Nephron progenitor cell (in vitro differentiated cells): Measurements from ENCODE around the gene CREB5.

Experiments
- DNase-seq: peaks from one replicate; pipeline ENCODE4 v3.0.0; 2021
- H3K27ac Mint-ChIP-seq: 2 replicates; pipeline ENCODE4 v1.8.0; 2021; ENCODE audit warnings: mild to moderate bottlenecking, moderate library complexity, mixed read lengths
- H3K27me3 Mint-ChIP-seq: 2 replicates; pipeline ENCODE4 v1.8.0; 2021; ENCODE audit warnings: mild to moderate bottlenecking, low read depth, mixed read lengths; ENCODE audit not compliant: poor library complexity
- H3K36me3 Mint-ChIP-seq: 2 replicates; pipeline ENCODE4 v1.8.0; 2021; ENCODE audit warnings: low read depth, mixed read lengths
- H3K4me1 Mint-ChIP-seq: 2 replicates; pipeline ENCODE4 v1.8.0; 2021; ENCODE audit warnings: mixed read lengths
- H3K4me3 Mint-ChIP-seq: 2 replicates; pipeline ENCODE4 v1.8.0; 2021; ENCODE audit warnings: mild to moderate bottlenecking, moderate library complexity, mixed read lengths
- H3K9me3 Mint-ChIP-seq: 2 replicates; pipeline ENCODE4 v1.8.0; 2021; ENCODE audit warnings: mild to moderate bottlenecking, moderate library complexity, mixed read lengths
- CTCF ChIP-seq: fragments of 200-600 bp; sonication (generic); IDR thresholded peaks from 2 replicates; pipeline ENCODE4 v1.5.0; 2021; ENCODE audit warnings: antibody characterized with exemption

The CREB5 gene

GRCh38 chr7:28626624-28627262, 214.4 kb downstream of the CREB5 start:
- peak; percentile 68 for TF ChIP-seq CTCF
- peak; percentile 30 for DNase-seq
- peaks cover 42% of the 10 kb centered on the region for H3K4me1 Mint-ChIP-seq
- H3K9me3 Mint-ChIP-seq: no peaks in the 10 kb centered on the region
- no peaks in the 10 kb centered on the region for H3K36me3 Mint-ChIP-seq
- peaks cover 12% of the 10 kb centered on the region for H3K27me3 Mint-ChIP-seq
- no peak overlapping the region for H3K27ac Mint-ChIP-seq
- H3K4me3 Mint-ChIP-seq: no peak overlapping the region

- H3K36me3 Mint-ChIP-seq: no peaks in the 10 kb centered on the region
- peaks cover 12% of the 10 kb centered on the region for H3K27me3 Mint-ChIP-seq
Observed at GRCh38 chr7:28627263-28627653, 214.9 kb downstream of the CREB5 start.

DNA sequence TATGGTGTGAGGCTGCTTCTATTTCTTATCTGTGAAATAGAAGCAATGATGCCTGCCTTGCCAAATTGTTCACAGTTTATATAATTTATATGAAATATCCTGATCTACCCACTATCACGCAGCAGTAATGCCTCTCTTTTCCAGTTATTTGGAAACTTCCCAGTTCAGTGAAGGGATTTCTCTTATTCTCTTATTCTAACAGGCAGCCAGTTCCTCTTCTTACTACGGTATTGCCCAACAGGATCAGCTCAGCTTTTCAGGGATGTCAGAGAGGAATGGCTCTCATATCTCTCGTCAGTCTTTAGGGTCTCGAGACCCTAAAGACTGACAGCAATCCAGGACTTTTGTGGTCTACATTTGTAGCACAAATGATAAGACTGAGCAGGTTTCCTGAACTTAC, 215.6 kb downstream of the CREB5 start:
- no peaks in the 10 kb centered on the region for H3K9me3 Mint-ChIP-seq
- H3K4me3 Mint-ChIP-seq: no peak overlapping the region
- DNase-seq: no peak
- no peak for TF ChIP-seq CTCF
- peaks cover 12% of the 10 kb centered on the region for H3K27me3 Mint-ChIP-seq
- H3K27ac Mint-ChIP-seq: no peak overlapping the region
- peaks cover 42% of the 10 kb centered on the region for H3K4me1 Mint-ChIP-seq
- H3K36me3 Mint-ChIP-seq: no peaks in the 10 kb centered on the region

More at GRCh38 chr7:28627263-28627653, 214.9 kb downstream of the CREB5 start:
- Mint-ChIP-seq H3K4me3 (no peak overlapping the region), H3K9me3 (no peaks in the 10 kb centered on the region), H3K27ac (no peak overlapping the region), H3K4me1 (peaks cover 42% of the 10 kb centered on the region)
- DNase-seq: no peak
- no peak for TF ChIP-seq CTCF

DNA sequence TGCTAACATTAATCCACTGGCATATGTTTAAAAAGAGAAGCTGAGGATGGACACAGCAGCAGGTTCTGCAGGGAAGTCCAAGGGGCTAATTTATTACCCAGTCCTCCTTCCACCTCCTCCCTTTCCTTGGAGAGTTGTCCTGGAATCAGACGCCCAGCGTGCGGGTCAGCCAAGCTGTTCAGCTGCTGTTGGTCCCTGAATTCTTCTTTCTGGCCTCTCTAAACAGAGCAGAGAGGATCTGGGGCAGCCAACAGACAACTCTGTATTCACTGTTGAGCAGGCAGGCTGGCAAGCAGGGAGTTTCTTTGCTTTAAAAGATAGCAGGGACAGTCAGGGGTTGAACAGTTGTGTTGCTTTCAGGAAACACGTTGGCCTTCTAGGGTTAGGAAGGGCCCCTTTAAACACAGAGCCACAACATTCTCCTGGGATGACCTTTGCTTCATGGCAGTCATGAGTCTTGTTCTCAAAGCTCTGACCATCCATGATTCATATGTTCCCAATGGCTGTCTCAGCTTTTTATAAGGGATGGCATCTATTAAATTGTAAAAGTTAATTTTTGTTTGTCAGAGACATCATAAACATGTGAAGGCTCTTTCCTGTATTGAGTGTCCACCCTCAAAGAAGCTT, 217.0 kb downstream of the CREB5 start:
- TF ChIP-seq CTCF: no peak
- Mint-ChIP-seq H3K4me3 (no peak overlapping the region), H3K4me1 (peaks cover 35% of the 10 kb centered on the region), H3K36me3 (no peaks in the 10 kb centered on the region), H3K27ac (peak overlapping the region; percentile 26), H3K27me3 (peaks cover 20% of the 10 kb centered on the region), H3K9me3 (no peaks in the 10 kb centered on the region)
- no peak for DNase-seq

GRCh38 chr7:28630350-28630749, 218.0 kb downstream of the CREB5 start:
- no peak overlapping the region for H3K4me3 Mint-ChIP-seq
- no peaks in the 10 kb centered on the region for H3K36me3 Mint-ChIP-seq
- H3K27ac Mint-ChIP-seq: no peak overlapping the region
- H3K4me1 Mint-ChIP-seq: peaks cover 24% of the 10 kb centered on the region
- H3K27me3 Mint-ChIP-seq: peaks cover 20% of the 10 kb centered on the region
- no peaks in the 10 kb centered on the region for H3K9me3 Mint-ChIP-seq
- no peak for DNase-seq
- no peak for TF ChIP-seq CTCF

DNA sequence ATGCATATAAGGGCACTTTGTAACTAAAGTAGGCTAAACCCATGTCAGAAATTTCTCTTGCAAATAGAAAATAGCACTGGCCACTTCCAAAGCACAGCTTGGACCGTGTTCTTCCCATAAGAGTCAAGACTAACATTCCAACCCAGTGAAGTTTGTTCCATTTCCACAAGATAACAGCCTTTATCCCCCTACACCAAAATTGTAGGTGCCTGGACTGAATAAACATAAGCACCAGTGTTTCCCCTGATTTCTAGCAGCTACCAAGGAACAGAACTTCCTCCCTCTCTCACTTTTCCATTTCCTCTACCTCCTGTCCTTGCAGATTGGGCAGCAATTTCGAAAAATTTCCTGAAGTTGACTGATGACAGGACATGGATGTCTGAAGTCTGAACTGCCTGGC, 219.7 kb downstream of the CREB5 start:
- Mint-ChIP-seq H3K4me3 (no peak overlapping the region), H3K27me3 (peaks cover 21% of the 10 kb centered on the region)

More for the DNA sequence above, 219.7 kb downstream of the CREB5 start:
- H3K27ac Mint-ChIP-seq: no peak overlapping the region
- no peaks in the 10 kb centered on the region for H3K36me3 Mint-ChIP-seq
- no peak for DNase-seq
- no peak for TF ChIP-seq CTCF
- peaks cover 17% of the 10 kb centered on the region for H3K4me1 Mint-ChIP-seq
- no peaks in the 10 kb centered on the region for H3K9me3 Mint-ChIP-seq
